8988T (cell line): ENCODE results near the gene MEF2A.
A peak's percentile ranks its signal among the peaks of the same experiment; 100 is the strongest.
"Not testable (repeated sequence)": the region's sequence is repeated elsewhere in the genome, so short reads cannot be mapped to it uniquely, and the experiment has no call there.

Source experiments
- DNase-seq: peaks from one replicate; pipeline ENCODE4 v3.0.0; 2011

MEF2A gene

DNA sequence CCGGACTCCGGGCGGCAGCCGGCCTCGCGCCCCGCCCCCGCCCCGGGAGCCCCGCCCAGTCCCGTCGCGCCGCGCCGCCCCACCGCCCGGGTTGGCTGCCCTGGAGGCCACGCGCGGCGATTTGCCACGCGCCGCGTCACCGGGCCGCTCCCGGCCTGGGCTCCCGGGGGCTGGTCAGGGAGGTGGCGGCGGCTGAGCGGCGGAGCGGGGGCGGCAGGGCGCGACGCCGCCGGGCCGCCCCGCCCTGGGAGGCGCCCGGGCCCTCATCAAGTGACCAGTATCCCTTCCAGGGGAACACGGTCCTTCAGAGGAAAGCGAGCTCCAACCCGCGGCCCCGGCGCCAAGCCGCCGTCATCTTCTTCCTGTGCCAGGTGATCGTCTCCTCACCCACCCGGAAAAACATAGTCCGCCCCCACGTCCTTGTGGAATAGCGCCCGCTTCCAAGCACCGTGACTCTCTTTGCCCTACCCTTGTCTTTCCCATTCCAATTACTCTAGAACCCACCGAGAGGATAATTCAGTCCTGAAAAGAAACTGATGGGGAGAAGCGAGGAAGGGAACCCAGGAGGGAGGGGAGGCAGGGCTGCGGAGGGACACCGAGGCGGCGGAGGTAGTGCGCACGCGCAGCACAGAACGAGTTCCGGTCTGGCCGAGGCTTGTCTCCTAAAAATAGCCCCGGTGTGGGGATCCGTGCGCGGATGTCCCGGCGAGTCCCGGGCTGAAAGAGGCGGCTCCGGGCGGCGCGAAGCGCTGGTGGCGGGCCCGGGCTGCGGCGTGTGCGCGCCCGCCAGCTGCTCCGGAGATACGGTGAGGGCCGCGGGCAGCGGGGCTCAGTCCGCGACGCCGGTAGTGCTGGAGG lies at the start of gene MEF2A:
Gene MEF2A, plus strand, starts transcription at position 686 of the 858 bp plus-strand sequence. CDS start 67,136 bp downstream, outside the sequence.
- DNase-seq, result peak; percentile 95

DNA sequence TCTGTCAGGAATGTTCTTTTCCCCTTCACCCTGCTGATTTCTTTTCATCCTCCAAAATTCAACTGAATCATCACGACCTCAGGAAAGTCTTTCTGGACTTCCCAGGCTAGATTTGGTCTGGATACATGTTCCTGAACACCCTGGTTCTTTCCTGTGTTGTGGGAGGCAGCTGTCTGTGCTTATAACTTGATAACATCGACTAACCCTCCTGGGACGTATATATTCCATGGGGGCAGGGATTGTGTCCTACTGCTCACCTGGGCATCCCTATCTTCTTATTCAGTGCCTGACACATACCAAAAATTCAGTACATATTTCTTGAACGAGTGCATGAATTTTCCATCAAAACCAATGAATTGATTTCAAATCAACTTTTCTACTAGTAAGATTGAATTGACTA lies 47.6 kb upstream of the MEF2A start:
- DNase-seq, result no peak

DNA sequence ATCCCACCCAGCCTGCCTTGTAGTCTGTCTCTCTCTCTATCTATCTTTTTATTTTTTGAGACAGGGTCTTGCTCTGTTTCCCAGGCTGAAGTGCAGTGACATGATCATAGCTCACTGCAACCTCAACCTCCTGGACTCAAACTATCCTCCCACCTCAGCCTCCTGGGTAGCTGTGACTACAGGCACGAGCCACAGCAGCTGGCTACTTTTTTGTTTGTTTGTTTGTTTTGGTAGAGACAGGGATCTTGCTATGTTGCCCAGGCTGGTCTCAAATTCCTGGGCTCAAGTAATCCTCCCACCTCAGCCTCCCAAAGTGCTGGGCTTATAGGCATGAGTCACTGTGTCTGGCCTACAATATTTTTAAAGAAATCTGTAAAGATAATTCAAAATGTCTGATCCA lies 46.4 kb upstream of the MEF2A start:
- DNase-seq, result not testable (repeated sequence)

DNA sequence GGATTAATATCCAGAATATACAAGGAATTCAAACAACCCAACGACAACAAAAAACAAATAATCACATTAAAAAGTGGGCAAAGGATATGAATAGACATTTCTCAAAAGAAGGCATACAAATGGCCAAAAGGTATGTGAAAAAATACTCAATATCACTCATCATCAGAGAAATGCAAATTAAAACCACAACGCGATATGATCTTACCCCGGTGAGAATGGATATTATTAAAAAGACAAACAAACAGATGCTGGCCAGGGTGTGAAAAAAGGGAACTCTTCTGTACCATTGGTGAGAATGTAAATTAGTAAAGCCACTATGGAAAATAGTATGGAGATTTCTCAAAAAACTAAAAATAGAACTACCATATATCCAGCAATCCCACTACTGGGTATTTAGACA lies 43.5 kb upstream of the MEF2A start:
- DNase-seq, result no peak

DNA sequence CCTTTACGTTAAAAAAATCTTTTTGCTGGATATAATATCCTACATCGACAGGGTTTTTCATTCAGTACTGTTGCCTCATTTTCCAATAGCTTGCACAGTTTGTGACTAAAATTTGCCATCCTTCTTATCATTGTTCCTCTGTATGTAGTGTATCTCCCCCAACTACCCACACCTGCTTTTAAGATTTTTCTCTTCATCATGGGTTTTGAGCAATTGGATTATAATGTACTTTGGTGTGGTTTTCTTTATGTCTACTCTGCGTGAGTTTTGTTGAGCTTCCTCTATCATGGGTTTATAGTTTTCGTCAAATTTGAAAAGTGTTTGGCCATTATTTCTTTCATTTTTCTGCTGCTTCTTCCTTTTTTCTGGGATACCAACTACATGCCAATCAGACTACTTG lies 39.6 kb upstream of the MEF2A start:
- no peak for DNase-seq

DNA sequence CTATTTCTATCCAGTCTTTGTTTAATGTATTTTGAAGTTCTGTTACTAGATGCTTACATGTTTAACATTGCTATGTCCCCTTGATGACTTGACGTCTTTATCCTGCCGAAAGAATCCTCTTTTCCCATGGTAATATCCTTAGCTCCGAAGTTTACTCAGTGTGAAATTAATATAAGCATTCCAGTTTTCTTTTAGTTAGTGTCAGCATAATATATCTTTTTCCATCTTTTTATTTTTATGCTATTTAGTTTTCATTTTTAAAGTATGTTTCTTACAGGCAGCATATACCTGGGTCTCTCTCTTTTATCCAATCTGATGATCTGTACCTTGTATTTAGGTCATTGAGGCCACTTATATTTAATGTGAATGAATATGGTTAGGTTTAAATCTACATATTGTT lies 39.1 kb upstream of the MEF2A start:
- no peak for DNase-seq

DNA sequence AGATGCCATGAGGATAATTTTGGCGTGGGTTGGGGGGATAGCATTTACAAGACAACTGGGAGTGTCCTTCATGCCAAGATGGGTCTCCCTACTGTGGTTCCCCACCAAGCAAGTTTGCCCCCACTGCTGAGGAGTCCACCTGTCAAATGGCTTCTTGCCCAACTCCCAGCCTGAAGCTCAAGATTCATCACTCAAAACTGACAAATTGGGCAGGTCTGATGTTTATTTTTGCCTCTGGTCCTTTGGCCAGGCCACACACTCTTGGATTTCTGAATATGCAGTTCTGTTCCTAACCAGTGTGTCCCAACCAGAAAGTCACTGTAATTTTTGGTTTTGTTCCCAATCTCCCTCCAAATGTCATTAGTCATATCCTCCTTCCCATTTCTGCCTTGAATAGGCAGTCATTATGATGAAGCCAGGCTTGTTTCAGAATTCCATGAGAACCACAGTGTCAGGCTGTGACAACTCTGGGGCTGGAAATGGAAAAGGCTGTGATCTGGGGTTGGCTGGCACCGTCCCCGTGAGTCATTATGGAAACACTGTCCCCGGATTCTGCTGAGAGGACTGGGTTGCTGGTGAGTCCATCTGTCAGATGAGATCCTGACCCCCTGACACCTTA lies 29.3 kb upstream of the MEF2A start:
- no peak for DNase-seq

DNA sequence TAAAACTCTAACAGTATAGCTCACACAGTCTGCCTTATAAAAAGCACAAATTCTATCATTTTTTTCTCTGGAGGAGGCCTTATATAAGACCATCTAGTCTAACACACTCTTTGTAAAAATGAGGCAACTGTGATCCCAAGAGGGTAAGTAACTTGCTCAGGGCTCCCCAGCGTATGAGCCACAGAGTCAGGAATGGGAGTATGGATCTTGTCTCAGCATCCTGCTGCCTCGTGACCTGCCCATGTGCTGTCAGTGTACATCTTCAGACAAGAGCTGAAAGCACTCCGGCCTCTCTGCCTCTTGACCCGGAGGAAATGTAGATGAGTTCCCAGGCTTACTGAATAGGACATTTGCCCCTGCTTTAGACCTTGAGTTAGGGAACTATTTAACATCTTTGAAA lies 28.4 kb upstream of the MEF2A start:
- DNase-seq, result no peak

DNA sequence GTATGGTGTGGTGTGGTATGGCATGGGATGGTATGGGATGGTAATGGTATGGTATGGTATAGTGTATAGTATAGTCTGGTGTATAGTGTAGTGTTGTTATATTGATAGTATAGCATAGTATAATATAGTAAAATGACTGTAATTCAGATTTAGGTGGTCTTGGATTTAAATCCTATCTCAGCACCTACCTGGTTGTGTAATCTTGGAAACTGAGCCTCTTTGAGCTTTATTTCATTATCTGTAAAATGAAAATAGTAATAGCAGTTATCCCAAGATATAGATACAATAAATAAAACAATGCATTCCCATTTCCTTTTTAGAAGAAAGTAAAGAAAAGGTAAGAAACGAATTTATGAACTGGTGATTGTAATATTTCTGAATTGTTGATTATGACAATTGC lies 27.5 kb upstream of the MEF2A start:
- no peak for DNase-seq

DNA sequence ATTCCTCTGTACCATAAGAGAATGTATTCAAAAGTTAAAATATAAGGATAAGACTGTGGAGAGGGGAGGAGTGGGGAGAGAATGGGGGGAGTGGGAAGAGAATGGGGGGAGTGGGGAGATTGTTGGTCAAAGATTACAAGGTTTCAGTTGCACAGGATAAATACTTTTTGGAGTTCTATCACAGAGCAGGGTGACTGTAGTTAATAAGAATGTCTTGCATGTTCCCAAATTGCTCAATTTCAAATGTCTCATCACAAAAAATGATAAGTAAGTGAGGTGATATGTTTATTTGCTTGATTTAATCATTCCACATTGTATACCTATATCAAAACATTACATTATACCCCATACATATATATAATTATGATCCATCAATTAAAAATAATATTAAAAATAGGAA lies 23.0 kb upstream of the MEF2A start:
- DNase-seq, result no peak

DNA sequence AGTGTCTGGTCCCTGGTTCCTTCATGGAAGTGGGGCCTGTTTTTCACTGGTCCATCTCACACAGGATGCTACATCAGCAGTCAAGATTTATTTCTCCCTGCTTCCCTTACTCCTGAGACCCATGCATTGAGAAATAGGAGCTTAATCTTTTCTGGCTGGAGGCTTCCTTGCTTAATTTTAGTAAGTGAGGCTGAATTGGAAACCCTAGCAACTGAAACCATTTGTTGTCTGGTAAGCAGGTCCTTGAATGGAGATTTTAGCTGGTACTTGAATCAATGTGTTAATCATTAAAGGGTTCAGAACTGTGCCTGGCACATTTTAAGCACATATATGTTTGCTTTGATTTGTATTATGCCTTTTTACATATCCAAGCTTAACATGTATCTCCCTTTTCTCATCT lies 20.2 kb upstream of the MEF2A start:
- no peak for DNase-seq

DNA sequence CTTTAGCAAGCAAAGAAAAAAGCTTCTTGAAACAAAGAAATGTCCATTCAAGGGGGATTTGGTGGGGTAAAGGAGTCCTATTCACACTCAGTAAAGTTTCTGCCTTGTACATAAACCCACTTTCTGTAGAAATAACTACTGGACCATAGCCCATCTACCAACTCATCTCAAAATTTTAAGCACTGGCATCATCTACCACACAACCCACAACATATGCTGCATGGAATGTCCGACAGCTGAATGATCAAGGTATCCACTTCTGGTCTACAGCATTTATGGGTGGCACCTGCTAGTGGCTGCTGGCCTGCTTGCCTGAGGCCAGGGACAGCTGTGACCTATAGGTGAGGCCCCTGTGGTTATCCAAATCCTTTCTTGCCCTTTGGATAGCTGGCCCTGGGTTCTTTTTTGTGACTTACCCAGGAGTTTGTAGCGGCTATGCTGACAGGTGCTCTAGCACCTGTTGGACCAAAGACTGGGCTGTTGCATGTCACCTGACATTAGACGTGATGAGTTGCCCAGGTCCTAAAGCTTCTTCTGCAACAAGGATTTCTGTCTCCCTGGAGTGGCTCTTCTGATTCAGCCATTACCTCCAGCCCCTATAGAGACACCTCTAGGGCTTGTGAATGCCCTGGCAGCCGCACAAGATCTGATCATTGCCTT lies 19.2 kb upstream of the MEF2A start:
- DNase-seq, result no peak

DNA sequence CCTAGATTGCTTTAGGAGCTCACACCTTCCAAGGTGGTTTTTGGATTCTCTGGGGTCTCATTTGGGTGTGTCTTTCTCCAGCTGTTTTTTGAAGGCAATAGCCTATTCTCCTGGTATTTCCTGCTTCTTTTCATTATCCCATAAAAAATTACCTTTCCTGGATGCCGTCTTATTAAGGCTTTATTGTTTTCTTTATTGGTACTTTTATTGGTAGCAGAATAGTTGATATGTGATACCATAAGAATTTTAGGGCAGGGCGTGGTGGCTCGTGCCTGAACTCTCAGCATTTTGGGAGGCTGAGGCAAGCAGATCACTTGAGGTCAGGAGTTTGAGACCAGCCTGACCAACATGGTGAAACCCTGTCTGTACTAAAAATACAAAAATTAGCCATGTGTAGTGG lies 18.3 kb upstream of the MEF2A start:
- no peak for DNase-seq

DNA sequence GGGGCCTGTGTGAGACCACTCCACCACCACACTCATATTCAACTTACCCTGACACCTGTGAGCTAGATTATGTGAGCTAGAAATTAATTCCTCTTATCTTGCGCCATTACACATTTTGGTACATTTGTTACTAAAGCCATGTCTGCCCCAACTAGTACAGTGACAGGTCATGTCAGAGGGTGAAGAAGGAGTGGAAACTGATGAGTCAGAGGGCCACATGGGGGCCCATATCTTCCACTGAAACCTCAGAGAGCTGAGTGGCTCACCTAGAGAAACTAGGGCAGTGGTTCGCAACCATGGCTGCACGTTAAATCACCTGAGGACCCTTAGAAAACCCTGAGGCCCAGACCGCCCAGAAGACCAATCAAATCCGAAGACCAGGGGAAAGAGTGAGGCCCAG lies 15.7 kb upstream of the MEF2A start:
- no peak for DNase-seq

DNA sequence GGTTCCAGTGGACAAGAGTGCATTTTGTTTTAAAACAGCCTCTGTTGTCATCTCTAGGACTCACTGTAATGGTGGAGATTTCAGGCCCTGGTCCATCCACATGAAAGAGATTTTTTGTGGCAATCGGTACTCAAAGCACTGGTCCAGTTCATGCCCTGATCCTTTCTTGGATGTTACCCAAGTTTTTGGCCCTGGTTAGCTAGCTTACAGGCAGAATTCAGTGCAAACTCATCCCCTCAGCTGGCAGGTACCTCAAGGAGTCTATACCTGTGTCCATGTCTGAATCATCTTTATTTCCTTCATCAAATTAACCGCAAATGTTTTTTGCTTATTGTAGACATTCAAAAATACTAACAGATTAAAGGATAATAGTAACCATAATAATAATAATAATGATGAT lies 13.7 kb upstream of the MEF2A start:
- no peak for DNase-seq

DNA sequence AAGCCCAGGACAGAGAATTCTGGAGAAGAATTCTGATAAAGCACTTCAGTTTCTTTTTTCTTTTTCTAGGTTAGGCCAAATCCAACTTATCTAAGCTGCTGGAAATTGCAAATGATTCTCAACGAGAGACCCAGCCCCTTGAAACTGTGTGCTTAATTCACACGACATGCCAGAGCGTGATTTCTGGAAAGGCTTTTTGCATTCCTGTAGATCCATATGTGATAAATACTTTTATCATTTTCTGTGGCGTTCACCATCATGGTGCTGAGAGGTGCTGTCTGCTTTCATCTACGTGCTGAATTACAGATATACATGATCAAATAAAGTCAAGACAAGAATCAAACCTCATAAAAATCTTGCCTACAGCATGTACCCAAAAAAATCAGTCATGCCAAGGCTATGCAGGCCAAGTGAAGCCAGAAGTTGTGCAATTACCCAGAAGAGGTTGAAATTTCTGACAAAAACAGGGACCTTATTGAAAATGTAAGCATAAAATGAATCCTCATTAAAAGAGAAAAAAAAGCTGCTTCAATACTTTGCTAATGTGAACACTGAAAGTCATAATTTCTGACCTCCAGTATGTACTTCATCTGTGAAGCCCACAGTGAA lies 10.8 kb upstream of the MEF2A start:
- DNase-seq, result no peak

DNA sequence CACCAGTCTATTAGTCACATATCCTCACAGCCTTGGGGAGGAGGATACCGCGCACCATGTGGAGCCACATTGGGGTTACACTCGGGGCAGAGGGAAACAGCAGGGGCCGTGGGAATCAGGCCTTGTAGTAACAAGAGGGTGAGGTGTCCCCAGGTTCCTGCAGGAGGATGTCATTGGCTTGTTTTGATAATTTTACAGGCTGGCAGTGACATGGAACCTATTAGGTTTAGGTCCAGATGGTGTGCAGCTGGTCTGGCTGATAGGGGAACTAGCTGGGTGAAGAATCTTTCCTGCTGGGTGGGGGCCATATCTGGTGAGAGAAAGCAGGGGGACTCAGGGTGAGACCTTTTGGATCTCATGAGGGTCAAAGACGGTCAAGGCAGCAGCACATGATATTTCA lies 9.8 kb upstream of the MEF2A start:
- no peak for DNase-seq

DNA sequence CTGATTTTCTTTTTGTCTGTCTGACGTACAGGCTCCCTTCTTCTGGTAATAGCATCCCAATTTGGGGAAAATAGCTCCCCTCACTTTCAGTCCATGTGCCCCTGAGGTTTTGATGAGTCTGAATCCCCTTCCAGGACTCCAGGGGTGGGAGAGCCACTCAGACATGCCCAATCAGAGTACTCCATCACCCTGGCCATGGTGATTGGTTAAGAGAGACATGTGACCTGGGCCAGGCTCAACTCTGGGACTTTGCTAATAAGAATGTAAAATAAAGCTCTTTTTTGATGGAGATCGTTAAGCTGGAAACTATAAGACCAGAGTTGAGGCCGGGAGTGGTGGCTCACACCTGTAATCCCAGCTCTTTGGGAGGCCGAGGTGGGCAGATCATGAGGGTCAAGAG lies 9.2 kb upstream of the MEF2A start:
- DNase-seq, result no peak

DNA sequence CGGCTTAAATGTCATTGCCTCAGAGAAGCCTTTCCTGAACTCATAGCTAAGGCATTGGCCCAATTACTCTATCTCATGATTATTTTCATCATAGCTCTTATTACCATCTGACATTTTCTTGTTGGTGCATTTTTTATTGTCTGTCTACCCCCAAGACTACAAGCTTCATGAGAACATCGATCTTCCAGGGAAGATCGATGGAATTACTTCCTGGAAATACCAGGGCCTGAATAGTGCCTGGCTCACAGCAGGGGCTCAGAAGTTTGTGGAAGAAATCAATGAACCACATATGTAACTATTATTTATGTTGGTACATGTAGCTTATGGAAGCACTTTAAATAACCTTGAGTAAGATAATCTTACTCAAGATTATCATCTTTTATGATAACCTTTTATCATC lies 7.7 kb upstream of the MEF2A start:
- no peak for DNase-seq

DNA sequence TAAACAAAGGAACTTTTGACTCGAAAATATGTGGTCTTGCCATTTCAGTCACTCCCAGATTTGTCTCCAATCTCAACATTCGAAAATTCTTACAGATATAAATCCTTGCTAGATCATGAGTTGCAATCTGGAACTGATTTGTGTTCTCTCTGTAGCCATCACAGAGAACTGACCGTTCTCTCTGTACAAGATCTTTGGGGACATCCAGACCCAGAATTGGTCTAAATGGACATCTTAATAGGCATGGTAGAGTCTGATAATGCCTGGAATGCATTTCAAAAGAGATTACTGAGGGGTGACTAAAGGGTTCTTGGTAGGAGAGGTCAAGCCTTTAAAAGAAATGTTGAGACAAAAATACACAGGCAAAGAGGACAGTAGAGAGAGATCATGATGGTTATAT lies 7.2 kb upstream of the MEF2A start:
- DNase-seq, result no peak

DNA sequence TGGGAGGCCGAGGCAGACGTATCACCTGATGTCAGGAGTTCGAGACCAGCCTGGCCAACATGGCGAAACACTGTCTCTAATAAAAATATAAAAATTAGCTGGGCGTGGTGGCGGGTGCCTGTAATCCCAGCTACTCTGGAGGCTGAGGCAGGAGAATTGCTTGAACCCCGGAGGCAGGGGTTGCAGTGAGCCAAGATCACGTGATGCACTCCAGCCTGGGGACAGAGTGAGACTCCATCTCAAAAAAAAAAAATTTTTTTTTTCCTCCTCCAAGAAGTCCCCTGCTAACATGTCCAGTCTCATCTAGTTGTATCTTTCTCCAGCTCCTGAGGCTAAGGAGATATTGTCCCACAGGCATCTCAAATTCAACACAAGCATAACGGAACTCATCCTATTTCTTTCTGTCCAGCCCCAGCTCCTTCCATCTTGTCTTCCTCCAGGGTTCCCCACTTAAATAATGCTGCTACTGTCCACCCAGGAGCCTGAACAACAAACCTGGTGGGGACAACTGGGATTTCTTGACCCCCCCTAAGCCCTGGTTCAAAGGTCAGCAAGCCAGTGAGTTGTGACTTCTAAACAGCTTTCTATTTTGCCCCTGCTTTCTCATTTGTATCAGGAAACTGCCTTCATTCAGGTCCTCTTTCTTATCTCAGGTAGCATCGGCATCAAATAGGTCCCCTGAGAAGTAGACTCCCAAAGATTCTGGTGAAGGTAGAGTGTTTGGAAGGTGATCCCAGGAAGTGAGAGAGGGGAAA lies 4.1 kb upstream of the MEF2A start:
- no peak for DNase-seq

DNA sequence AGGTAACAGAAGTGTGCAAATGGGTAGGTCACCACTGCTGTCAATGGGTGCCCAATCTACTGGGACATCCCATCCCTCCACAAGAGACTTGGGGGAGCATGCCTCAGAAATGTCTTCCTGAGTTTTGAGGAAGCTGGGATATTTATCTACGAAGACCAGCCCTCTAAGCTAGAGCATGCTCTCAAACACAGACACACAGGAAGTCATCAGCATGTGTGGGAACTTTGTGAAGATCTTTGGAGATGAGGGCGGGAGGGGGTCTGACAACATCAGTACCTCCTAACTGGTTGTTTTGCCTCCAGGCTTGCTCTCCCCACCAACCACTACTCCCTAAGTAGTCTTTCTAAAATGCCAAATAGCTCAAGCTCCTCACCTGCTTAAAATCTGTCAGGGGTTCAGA lies 3.5 kb upstream of the MEF2A start:
- no peak for DNase-seq
